ENCODE data around the gene NDUFS2.

NDUFS2 gene

GRCh38 chr1:161229896-161230295, 27.7 kb downstream of the NDUFS2 start:
- no peaks in the 10 kb centered on the region for H4K20me1 ChIP-seq (ENCODE audit: insufficient read depth, low read length, poor library complexity, severe bottlenecking)
- peak; percentile 51 for TF ChIP-seq CTCF (conservative IDR thresholded peaks at IDR 0.05; ENCODE audit: low read length)
- TF ChIP-seq EZH2phosphoT487 (IDR thresholded peaks at IDR 0.05; ENCODE audit: borderline replicate concordance) = no peak
- H2AFZ ChIP-seq (ENCODE audit: low read length) = no peak overlapping the region
- H3K9ac ChIP-seq (ENCODE audit: low read depth, low read length, poor library complexity, severe bottlenecking) = no peak overlapping the region
- peaks cover 21% of the 10 kb centered on the region for H3K4me1 ChIP-seq (ENCODE audit: insufficient read depth, low read length, poor library complexity, severe bottlenecking)
- H3K9me3 ChIP-seq (ENCODE audit: insufficient read depth, low read depth, low read length) = no peaks in the 10 kb centered on the region
- 0 out of 2 replicates have a peak, but pooled peaks cover 4% of the 10 kb centered on the region for H3K79me2 ChIP-seq (ENCODE audit: insufficient read depth, low read length)
- no peak overlapping the region for H3K4me2 ChIP-seq (ENCODE audit: low read depth, low read length, poor library complexity, severe bottlenecking)
- no peaks in the 10 kb centered on the region for H3K9me2 ChIP-seq (replicated peaks; ENCODE audit: low read depth, low read length)
- no peak overlapping the region for H3K4me3 ChIP-seq (ENCODE audit: low read length, poor library complexity, severe bottlenecking)
- no peaks in the 10 kb centered on the region for H3K27me3 ChIP-seq (ENCODE audit: insufficient read depth, low read length, poor library complexity, severe bottlenecking)
- no peaks in the 10 kb centered on the region; the same call in 1 of the 2 replicates for H3K36me3 ChIP-seq (ENCODE audit: insufficient read depth, low read length)
- no peaks in the 10 kb centered on the region for H3F3A ChIP-seq (ENCODE audit: low read depth)

GRCh38 chr1:161230762-161231161, 28.6 kb downstream of the NDUFS2 start:
- Histone ChIP-seq H3F3A (ENCODE audit: low read depth) (no peaks in the 10 kb centered on the region), H3K9ac (ENCODE audit: low read depth, low read length, poor library complexity, severe bottlenecking) (no peak overlapping the region), H3K4me3 (ENCODE audit: low read length, poor library complexity, severe bottlenecking) (no peak overlapping the region), H4K20me1 (ENCODE audit: insufficient read depth, low read length, poor library complexity, severe bottlenecking) (no peaks in the 10 kb centered on the region), H3K4me1 (ENCODE audit: insufficient read depth, low read length, poor library complexity, severe bottlenecking) (peaks cover 16% of the 10 kb centered on the region), H3K79me2 (ENCODE audit: insufficient read depth, low read length) (0 out of 2 replicates have a peak, but pooled peaks cover 4% of the 10 kb centered on the region), H3K4me2 (ENCODE audit: low read depth, low read length, poor library complexity, severe bottlenecking) (no peak overlapping the region), H3K36me3 (ENCODE audit: insufficient read depth, low read length) (no peaks in the 10 kb centered on the region; the same call in 1 of the 2 replicates), H2AFZ (ENCODE audit: low read length) (no peak overlapping the region), H3K9me3 (ENCODE audit: insufficient read depth, low read depth, low read length) (no peaks in the 10 kb centered on the region), H3K9me2 (replicated peaks; ENCODE audit: low read depth, low read length) (no peaks in the 10 kb centered on the region), H3K27me3 (ENCODE audit: insufficient read depth, low read length, poor library complexity, severe bottlenecking) (no peaks in the 10 kb centered on the region)
- no peak for TF ChIP-seq EZH2phosphoT487 (IDR thresholded peaks at IDR 0.05; ENCODE audit: borderline replicate concordance)
- TF ChIP-seq CTCF (conservative IDR thresholded peaks at IDR 0.05; ENCODE audit: low read length) = no peak

GRCh38 chr1:161233102-161233501, 30.9 kb downstream of the NDUFS2 start:
- Histone ChIP-seq H4K20me1 (ENCODE audit: insufficient read depth, low read length, poor library complexity, severe bottlenecking) (no peaks in the 10 kb centered on the region), H3K4me3 (ENCODE audit: low read length, poor library complexity, severe bottlenecking) (no peak overlapping the region), H3K27me3 (ENCODE audit: insufficient read depth, low read length, poor library complexity, severe bottlenecking) (no peaks in the 10 kb centered on the region), H2AFZ (ENCODE audit: low read length) (no peak overlapping the region), H3K9me3 (ENCODE audit: insufficient read depth, low read depth, low read length) (no peaks in the 10 kb centered on the region), H3K4me2 (ENCODE audit: low read depth, low read length, poor library complexity, severe bottlenecking) (no peak overlapping the region), H3K36me3 (ENCODE audit: insufficient read depth, low read length) (no peaks in the 10 kb centered on the region; the same call in 1 of the 2 replicates), H3K4me1 (ENCODE audit: insufficient read depth, low read length, poor library complexity, severe bottlenecking) (no peaks in the 10 kb centered on the region), H3K79me2 (ENCODE audit: insufficient read depth, low read length) (no peaks in the 10 kb centered on the region), H3K9ac (ENCODE audit: low read depth, low read length, poor library complexity, severe bottlenecking) (no peak overlapping the region), H3K9me2 (replicated peaks; ENCODE audit: low read depth, low read length) (no peaks in the 10 kb centered on the region), H3F3A (ENCODE audit: low read depth) (no peaks in the 10 kb centered on the region)
- TF ChIP-seq CTCF (conservative IDR thresholded peaks at IDR 0.05; ENCODE audit: low read length) = no peak
- TF ChIP-seq EZH2phosphoT487 (IDR thresholded peaks at IDR 0.05; ENCODE audit: borderline replicate concordance) = no peak
